HEK293 (cell line): Measurements from ENCODE around the gene CCNG2.

Experiments used
- ZNF660 ChIP-seq: fragments of 450-650 bp; IDR thresholded peaks from 2 replicates; pipeline ENCODE4 v1.5.1; 2018; ENCODE audit warnings: missing biosample characterization, mild to moderate bottlenecking, missing genetic modification characterization
- TF ChIP-seq, protein P1 (sequence below): fragments of 450-650 bp; formaldehyde crosslinking; IDR thresholded peaks from 2 replicates; pipeline ENCODE4 v1.5.1; 2016; ENCODE audit warnings: missing biosample characterization, missing genetic modification characterization
- TF ChIP-seq, protein P2 (sequence below): fragments of 450-650 bp; formaldehyde crosslinking; IDR thresholded peaks from 2 replicates; pipeline ENCODE4 v1.5.1; 2017; ENCODE audit warnings: missing biosample characterization, missing genetic modification characterization

DNA sequence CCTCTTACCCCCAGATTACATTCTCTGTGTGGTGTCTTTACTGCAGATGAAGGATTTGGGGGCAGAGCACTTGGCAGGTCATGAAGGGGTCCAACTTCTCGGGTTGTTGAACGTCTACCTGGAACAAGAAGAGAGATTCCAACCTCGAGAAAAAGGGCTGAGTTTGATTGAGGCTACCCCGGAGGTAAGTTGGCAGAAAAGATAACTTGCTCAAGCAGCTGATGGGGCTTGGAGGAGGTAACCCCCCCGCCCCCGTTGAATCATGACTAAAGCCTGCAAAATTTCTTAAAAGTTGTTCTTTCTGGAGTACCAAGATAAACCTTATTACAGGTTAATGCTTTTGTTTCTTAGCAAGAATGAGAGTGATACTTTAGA is 1.5 kb downstream of the CCNG2 start:
- TF ChIP-seq, protein P1, sequence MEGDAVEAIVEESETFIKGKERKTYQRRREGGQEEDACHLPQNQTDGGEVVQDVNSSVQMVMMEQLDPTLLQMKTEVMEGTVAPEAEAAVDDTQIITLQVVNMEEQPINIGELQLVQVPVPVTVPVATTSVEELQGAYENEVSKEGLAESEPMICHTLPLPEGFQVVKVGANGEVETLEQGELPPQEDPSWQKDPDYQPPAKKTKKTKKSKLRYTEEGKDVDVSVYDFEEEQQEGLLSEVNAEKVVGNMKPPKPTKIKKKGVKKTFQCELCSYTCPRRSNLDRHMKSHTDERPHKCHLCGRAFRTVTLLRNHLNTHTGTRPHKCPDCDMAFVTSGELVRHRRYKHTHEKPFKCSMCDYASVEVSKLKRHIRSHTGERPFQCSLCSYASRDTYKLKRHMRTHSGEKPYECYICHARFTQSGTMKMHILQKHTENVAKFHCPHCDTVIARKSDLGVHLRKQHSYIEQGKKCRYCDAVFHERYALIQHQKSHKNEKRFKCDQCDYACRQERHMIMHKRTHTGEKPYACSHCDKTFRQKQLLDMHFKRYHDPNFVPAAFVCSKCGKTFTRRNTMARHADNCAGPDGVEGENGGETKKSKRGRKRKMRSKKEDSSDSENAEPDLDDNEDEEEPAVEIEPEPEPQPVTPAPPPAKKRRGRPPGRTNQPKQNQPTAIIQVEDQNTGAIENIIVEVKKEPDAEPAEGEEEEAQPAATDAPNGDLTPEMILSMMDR (tag by site-specific recombination), result no peak
- no peak for TF ChIP-seq ZNF660
- TF ChIP-seq, protein P2, sequence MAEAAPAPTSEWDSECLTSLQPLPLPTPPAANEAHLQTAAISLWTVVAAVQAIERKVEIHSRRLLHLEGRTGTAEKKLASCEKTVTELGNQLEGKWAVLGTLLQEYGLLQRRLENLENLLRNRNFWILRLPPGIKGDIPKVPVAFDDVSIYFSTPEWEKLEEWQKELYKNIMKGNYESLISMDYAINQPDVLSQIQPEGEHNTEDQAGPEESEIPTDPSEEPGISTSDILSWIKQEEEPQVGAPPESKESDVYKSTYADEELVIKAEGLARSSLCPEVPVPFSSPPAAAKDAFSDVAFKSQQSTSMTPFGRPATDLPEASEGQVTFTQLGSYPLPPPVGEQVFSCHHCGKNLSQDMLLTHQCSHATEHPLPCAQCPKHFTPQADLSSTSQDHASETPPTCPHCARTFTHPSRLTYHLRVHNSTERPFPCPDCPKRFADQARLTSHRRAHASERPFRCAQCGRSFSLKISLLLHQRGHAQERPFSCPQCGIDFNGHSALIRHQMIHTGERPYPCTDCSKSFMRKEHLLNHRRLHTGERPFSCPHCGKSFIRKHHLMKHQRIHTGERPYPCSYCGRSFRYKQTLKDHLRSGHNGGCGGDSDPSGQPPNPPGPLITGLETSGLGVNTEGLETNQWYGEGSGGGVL, result no peak
